ENCODE data around the gene NT5C1B. TPM values are rescaled to one million over a fixed set of nuclear protein-coding genes. Genes with fewer than 3 reads are reported as not detected.

NT5C1B gene
- total and polyA plus RNA-seq, 3 donors from 2014 or later, result 18.0 to 74.9 (median 59.4) TPM

- WGBS, 2 donors, result 88 to 95% methylated on average over 2 of the region's 2 CpGs
Observed at GRCh38 chr2:18626958-18627650, 37.7 kb upstream of the NT5C1B start.

GRCh38 chr2:18626256-18626668 is 36.9 kb upstream of the NT5C1B start:
- no peak for DNase-seq
- intact Hi-C loops (cut with DNase I; ENCODE audit: low total_unique reads), result no loop called here
- H3K4me3 ChIP-seq, result no peak overlapping the region
- no peaks in the 10 kb centered on the region for H3K9me3 ChIP-seq
- H3K27me3 ChIP-seq, result no peaks in the 10 kb centered on the region
- peaks cover 26% of the 10 kb centered on the region for H3K4me1 ChIP-seq
- no peak overlapping the region for H3K27ac ChIP-seq
- no peaks in the 10 kb centered on the region for H3K36me3 ChIP-seq (ENCODE audit: low read depth, missing control alignments)
- TF ChIP-seq CTCF (IDR thresholded peaks at IDR 0.05), result no peak
- 23 to 38% methylated on average over 2 of the region's 2 CpGs for WGBS, 2 donors

More at GRCh38 chr2:18626958-18627650, 37.7 kb upstream of the NT5C1B start:
- no peak for DNase-seq
- Histone ChIP-seq H3K27me3 (no peaks in the 10 kb centered on the region), H3K27ac (no peak overlapping the region), H3K9me3 (no peaks in the 10 kb centered on the region), H3K4me1 (peaks cover 18% of the 10 kb centered on the region), H3K4me3 (no peak overlapping the region), H3K36me3 (ENCODE audit: low read depth, missing control alignments) (no peaks in the 10 kb centered on the region)
- TF ChIP-seq CTCF (IDR thresholded peaks at IDR 0.05) (no peak), POLR2A (IDR thresholded peaks at IDR 0.05) (no peak)
- intact Hi-C loops (cut with DNase I; ENCODE audit: low total_unique reads), result no loop called here

GRCh38 chr2:18625563-18625962 is 36.2 kb upstream of the NT5C1B start:
- WGBS, 2 donors, result 87% methylated on average over 3 of the region's 3 CpGs
- Histone ChIP-seq H3K27ac (no peak overlapping the region), H3K9me3 (no peaks in the 10 kb centered on the region), H3K27me3 (no peaks in the 10 kb centered on the region), H3K36me3 (ENCODE audit: low read depth, missing control alignments) (no peaks in the 10 kb centered on the region), H3K4me3 (no peak overlapping the region), H3K4me1 (peaks cover 28% of the 10 kb centered on the region)
- no peak for DNase-seq
- intact Hi-C loops (cut with DNase I; ENCODE audit: low total_unique reads), result no loop called here
- no peak for TF ChIP-seq CTCF (IDR thresholded peaks at IDR 0.05)
- no peak for TF ChIP-seq POLR2A (IDR thresholded peaks at IDR 0.05)

GRCh38 chr2:18623782-18624181 is 34.4 kb upstream of the NT5C1B start:
- peaks cover 30% of the 10 kb centered on the region for H3K4me1 ChIP-seq
- H3K4me3 ChIP-seq, result no peak overlapping the region
- TF ChIP-seq CTCF (IDR thresholded peaks at IDR 0.05), result no peak
- TF ChIP-seq POLR2A (IDR thresholded peaks at IDR 0.05), result no peak
- intact Hi-C loops (cut with DNase I; ENCODE audit: low total_unique reads), result no loop called here
- no peak overlapping the region for H3K27ac ChIP-seq
- H3K27me3 ChIP-seq, result no peaks in the 10 kb centered on the region
- no peaks in the 10 kb centered on the region for H3K36me3 ChIP-seq (ENCODE audit: low read depth, missing control alignments)
- DNase-seq, result no peak
- no peaks in the 10 kb centered on the region for H3K9me3 ChIP-seq

All from testis (tissue), 3 donors.